Right renal cortex interstitium (tissue), 3 donors: ENCODE measurements around the gene LBHD2. TPM values are rescaled to one million over a fixed set of nuclear protein-coding genes. Genes with fewer than 3 reads are reported as not detected.
"Not testable (repeated sequence)": the region's sequence is repeated elsewhere in the genome, so short reads cannot be mapped to it uniquely, and the experiment has no call there.

Source experiments
- DNase-seq, 3 donors: peaks; one replicate each; pipeline ENCODE4 v3.0.0-alpha.2; 2013; ENCODE audit warnings: low read depth in 3 of 3, low spot score in 2 of 3
- polyA plus RNA-seq, 3 donors: library from polyadenylated mRNA; unstranded; fragments of 120-200 nt; gene quantifications; one replicate each; pipeline ENCODE4 v1.2.1, GENCODE V29; 2013; ENCODE audit not compliant: insufficient read length in 3 of 3

LBHD2 gene
- not detected for polyA plus RNA-seq

DNA sequence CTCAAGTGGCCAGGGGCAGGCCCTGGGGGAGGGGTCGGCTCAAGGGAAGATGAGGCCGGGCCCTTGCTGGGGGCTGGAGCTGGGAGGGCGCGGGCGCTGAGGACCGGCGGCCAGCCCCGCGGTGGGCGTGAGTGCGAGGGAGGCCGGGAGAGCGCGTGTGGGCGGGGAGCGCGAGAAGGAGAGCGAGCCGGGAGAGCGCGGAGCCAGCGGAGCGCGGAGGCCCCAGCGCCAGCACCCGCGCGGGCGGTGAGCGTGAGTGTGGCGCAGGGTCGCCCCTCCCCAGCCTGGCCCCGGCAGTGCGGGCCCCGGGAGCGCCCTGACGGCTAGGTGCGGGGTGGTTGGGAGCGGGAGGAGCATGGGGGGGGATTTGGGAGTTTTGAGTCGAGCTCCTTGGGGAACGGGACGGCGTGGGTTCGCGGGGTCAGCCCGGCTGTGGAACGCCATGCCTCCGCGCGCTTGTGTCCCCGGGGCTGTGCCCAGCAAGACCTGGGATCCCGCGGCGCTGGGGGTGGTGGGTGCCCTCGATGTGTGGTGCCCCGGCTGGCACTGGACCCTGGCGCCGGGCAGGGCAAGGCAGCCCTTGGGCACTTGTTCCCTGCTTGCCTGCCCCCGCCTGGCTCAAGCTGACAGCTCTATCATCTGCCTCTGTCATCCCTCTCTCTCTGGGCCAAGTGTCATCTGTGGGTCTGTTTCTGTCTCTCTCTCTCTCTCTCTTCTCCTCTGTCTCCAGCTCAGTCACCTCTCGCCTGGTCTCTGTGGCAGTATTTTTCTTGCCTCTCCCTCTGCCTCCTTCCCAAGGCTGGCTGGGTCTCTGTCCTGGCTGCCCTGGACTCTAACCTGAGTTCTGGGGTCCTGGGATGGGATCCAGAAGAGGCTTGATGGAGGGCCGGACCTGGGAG, at the start of gene LBHD2:
LBHD2 (plus strand) TSS at position 190 of the 899 bp plus-strand sequence. CDS start 1,803 bp downstream, outside the sequence.
- no peak for DNase-seq

DNA sequence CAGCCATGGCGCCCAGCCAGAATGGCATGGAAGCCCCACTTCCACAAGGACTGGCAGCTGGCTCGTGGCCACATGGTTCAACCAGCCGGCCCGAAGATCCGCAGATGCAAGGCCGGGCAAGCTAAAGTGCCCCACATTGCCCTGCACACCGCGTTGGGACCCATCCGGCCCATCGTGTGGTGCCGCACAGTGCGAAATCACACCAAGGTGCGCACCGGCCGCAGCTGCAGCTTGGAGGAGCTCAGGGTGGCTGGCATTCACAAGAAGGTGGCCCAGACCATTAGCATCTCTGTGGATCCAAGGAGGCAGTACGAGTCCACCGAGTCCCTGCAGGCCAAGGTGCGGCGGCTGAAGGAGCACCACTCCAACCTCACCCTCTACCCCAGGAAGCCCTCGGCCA, 42.5 kb upstream of the LBHD2 start:
- no peak for DNase-seq

DNA sequence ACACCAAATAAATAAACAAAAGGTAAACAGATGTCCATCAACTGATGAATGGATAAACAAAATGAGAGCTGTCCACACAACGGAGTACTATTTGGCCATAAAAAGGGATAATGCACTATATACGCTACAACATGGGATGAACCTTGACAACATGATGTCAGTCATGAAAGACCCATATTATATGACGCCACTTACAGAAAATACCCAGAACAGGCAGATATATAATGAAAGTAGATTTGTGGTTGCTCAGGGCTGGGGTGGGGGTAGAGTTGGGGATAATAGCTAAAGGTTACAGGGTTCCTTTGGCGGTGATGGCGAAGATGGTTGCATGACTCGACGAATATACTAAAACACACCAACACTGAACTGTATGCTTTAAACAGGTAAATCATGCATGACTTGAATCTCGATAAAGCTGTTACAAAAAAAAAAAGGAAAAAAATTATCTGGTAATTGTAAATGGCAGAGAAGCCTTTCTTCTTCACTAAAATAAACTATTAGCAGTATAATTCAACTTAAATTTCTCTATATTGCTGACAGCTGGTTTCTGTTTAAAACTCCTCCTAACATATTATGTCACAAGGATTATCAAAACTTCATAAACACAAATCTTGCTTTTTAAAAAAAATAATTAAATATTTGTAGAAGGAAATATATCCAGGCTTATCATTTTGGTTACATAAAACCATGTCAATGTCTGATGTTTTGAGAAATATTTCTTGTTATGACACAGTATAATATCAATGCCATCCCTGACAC, 40.6 kb upstream of the LBHD2 start:
- DNase-seq: no peak

DNA sequence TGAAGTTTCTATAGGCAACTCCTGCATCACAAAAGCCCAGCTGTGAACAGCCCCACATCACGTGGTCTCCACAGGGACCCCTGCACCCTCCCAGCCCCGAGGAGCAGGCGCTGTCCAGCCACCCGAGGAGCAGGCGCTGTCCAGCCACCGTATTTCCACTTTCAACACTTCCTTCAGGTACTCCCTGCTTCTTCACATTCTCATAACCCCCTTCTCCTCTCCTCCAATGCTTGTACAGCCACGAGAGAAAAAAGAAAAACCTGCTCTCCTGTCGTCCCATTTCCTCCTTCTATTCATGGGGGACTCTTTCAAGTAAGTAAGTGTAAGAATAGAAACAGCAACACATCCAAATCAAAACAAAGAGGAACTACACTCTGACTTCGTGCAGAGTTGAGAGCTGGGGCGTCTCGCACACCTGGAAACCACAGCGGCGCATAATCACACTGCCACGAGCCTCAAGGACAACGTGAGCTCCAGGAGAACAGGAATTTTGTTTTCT, 38.6 kb upstream of the LBHD2 start:
- no peak for DNase-seq

DNA sequence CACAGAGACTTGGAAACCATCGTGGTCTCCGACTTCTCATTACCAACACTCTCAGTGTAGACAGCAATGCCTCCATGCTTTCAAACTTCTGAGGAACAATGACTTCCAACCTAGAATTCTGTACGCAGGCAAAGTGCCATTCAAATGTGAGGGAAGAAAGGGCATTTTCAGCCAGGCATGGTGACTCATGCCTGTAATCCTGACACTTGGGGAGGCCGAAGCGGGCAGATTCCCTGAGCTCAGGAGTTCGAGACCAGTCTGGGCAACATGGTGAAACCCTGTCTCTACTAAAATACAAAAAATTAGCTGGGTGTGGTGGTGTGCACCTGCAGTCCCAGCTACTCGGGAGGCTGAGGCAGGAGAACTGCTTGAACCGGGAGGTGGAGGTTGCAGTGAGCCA, 36.6 kb upstream of the LBHD2 start:
- DNase-seq: not testable (repeated sequence)

DNA sequence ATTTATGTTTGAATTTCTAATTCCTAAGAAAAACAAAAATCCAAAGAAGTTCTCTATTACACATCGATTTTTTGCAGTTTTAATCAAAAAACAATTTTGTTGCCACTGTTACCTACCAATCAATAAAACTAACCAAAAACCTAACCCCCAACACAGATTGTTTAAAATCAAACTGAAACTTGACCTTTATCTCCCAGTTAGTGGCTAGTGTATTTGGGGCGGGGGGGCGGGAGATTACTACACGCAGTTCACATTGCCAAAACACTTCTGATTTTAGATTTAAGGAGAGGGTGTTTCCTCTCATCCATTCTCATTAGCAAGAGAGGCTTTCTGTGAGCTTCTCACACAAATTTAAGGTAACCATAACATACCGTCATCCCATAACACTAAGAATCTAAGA, 33.1 kb upstream of the LBHD2 start:
- DNase-seq: no peak

DNA sequence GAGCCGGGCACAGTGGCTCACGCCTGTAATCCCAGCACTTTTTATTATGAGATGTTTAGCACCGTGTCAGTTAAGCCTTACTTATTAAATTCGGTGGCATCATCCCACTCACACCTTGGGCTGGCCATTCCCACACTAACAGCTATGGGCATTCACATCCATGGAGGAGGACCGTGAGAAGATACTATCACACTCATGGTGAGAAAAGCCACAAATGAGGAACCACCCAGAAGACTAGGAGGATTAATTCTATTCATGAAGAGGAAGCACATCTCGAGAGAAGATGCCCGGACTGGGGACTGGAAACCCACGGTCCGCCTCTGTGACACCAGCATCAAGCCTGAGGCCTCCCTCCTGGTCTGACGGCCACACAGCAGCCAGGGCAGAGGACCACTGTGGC, 31.6 kb upstream of the LBHD2 start:
- no peak for DNase-seq

DNA sequence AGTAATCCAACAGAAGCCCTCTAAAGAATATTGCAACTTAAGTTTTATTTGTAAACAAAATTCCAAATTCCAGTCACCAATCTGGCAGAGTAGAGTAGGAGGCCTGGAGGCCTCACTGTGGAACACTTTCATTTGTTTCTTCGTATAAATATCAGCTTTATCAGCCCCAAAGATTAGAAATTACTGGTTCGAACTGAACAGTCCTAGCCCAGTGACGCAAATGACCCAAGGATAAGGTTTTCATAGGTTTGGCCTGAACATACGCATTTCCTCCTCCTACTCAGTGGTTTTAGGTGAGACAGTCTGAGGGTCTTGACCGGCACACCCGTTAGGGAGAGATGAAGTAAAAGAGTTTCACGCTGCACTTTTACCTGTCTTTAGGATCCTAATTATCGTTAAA, 28.3 kb upstream of the LBHD2 start:
- no peak for DNase-seq

DNA sequence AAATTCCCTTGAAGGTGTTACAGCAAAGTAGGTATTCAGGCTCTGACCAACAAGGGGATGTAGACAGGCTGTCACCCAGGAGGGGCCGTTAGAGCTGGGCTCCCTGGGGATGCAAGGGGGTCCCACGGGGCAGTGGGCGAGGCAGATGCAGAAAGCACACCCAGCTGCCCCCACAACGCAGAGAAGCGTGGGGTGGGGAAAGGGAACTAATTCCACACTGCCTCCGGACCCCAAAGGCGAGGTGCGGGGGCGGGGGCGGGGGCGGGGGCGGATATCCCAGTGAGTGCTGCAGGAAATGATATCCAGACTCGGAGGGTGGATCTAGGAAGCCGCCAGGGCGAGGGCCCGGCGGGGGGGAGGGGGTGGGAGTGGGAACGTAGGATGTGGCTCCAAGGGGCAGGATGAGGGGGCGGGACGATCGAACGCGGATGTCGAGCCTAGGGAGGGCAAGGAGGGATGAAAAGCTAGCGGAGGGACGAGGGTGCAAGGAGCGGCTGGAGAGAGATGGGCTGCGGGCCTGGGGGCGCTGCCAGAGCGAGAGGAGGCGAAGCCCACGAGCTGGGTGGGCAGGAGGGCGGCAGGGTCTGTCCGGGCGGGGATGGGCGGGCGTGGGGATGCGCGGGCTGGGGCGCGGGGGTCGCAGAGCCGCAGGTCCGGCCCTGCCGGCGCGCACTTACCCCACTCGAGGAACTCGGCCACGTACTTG, 27.5 kb upstream of the LBHD2 start:
- DNase-seq: no peak

DNA sequence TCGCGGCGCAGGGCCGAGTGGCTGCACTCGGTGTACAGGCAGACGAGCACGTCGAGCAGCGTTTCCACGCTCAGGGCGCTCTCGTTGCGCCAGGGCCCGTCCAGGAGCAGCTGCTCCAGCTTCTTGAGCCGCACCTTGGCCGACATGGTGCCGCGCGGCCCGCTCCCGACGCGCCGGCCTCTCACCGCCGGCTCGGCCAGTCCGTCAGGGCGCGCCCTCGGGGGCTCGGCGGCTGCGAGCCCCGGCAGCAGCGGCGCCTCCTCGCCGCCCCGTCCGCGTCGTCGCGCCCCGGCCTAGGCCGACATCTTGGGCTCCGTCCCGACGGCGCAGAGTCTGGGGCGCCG, 27.0 kb upstream of the LBHD2 start:
- DNase-seq: no peak

DNA sequence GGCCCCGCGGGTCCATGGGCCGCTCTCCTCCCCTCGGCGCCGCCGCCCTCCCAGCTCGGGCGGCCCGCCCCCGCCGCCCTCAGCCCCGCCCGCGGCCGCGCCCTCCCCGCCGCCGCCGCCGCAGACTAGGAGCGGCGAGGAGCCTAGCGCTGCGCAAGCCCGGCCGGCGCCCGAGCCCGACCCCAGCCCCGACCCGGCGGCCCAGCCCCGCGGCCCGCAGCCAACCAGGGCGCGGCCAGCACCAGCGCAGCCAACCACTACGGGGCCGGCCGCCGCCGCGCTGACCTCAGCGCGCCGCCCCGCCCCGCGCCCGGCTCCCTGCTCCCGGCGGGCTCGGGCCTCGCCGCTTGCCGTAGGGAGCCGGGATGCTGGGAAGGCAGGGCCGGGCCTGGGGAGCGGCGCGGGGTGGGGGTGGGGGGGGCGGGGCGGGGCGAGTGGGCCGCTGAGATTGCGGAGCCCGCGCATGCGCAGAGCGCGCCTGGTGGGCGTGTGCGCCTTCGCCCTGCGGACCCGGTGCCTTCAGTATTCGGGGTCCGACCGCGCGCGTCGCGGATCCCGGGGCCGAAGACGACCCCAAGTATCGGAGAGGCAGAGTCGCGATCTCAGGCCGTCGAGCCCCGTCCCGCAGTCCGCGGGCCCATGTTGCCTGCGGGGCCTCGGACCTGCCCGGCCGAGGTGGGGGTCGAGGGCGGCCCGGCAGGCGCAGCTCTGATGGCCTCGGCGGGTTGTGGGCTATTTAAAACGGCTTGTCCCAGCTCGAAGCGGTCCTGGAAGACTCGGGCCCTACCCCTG, 26.4 kb upstream of the LBHD2 start, which contains the start of gene CDC42BPB:
CDC42BPB (minus strand) TSS at position 178 of the 792 bp plus-strand sequence. CDS start 376 bp downstream, outside the sequence.
- DNase-seq: peak in 2 of 3 donors; percentile 80 to 84

DNA sequence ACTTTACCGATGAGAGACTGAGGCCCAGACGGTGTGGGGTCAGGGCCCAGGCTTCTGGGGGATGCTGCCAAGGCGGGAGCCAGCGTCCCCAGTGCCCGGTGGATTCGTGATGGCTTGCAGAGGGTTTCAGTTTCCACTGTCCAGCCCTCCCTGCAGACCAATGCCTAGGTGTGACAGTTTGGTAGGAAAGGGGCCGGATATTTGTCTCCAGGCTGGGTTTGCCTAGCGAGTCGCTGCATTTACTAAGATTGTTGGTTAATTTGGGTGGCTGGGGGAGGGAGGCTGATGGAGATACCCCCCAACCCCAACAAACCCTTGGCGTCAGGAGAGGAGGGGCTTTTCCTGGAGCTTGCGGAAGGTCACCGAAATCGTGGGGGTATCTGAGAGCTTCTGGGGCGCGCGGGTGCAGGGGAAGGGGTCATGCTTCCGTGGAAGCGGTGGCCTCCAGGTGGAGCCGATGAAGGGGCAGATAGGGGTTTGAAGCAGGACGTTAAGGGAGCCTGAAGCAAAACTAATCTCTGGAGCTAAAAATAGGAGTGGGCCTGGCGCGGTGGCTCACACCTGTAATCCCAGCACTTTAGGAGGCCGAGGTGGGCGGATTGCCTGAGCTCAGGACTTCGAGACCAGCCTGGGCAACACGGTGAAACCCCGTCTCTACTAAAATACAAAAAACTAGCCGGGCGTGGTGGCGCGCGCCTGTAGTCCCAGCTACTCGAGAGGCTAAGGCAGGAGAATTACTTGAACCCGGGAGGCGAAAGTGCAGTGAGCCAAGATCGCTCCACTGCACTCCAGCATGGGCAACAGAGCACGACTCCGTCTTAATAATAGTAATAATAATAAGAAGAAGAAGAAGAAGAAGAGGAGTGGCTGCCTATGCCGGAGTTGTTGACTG, 25.6 kb upstream of the LBHD2 start:
- DNase-seq: no peak

DNA sequence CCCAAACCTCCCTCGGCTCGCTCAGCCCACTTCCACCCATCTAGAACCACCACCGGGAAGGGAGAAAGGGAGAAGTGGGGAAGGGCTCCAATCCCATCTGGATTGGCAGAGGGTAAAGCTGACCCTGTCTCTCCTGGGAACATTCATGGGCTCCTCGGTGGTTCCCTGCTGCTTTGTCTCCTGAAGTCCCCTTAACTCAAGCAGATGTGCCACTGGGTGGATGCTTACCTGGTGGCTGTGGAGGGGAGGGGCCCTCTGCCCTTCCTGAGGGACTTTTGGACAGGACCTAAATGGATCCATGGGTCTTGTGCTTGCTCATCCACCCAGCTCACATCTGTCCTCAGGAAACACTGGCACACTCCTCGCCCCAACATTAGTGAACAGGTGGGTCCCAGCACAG, 24.5 kb upstream of the LBHD2 start:
- no peak for DNase-seq

DNA sequence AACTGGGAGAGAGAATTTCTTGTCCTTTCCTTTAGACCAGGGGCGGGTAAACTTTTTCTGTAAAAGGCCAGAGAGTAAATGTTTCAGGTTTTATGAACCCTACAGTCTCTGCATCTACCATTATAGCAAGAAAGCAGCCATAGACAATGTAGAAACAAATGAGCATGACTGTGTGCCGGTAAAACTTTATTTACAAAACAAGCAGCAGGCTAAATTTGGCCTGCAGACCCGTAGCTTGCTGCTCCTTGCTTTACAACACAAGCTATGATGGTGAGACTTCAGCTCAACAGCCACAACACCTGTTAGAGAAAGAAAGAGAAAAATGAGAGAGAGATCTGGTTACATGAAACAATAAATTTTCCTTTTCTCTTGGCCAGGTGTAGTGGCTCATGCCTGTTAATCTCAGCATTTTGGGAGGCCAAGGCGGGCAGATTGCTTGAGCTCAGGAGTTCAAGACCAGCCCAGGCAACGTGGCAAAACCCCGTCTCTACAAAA, 22.5 kb upstream of the LBHD2 start:
- no peak for DNase-seq

DNA sequence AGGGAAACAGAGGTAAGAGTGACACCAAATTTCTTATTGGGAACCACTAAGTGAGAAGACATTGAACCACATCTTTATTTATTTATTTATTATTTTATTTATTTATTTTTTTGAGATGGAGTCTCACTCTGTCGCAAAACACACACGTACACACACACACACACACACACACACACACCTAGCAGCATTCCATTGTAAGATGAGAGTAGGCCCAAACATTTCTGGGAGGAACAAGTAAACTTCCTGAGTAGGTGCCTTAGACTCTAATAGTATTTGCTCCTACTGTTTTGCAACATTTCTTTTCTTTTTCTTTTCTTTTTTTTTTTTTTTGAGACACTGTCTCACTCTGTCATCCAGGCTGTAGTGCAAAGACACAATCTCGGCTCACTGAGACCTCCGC, 19.6 kb upstream of the LBHD2 start:
- DNase-seq: no peak

DNA sequence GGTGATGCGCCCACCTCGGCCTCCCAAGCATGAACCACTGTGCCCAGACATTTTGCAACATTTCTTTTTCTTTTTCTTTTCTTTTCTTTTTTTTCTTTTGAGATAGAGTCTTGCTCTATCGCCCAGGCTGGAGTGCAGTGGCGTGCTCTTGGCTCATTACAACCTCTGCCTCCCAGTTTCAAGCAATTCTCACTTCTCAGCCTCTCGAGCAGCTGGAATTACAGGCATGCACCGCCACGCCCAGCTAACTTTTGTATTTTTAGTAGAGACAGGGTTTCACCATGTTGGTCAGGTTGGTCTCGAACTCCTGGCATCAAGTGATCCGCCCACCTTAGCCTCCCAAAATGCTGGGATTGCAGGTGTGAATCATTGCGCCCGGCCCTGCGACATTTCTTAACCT, 19.0 kb upstream of the LBHD2 start:
- no peak for DNase-seq

DNA sequence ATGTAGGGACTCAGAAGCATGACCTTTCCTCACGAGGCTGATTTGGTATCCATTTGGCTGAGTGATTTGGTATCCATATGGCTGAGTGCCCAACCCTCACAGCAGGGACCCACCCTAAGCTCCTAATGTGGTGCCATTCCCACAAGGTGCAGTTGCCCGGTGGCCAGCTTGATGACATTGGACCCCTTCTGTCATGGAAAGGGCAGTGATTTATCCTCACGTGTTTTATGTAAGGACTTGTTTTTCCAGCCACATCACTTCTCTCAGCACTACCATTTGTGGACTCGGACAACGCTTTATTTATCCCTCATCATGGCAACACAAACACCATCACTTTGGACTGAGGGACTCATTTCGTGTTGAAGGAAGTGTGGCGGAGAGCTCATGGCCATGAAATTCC, 18.1 kb upstream of the LBHD2 start:
- DNase-seq: no peak

DNA sequence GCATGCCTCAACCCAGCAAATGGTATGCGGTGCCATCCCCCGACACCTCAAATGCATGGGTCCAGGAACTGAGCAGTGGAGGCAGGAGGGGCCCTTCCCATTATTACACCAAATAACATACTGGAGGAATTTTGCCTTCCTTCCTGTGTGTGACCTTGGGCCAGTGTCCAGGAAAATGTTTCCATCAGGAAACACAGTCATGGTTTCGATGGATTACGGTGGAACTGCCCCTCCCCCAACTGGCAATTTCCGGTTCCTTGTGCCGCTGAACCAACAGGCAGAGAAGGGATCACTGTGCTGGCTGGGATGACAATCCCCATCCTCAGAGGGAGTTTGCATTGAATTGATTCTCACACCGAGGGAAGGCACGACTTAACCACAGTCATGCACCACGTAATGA, 17.6 kb upstream of the LBHD2 start:
- DNase-seq: no peak
